Right atrium auricular region (tissue), 2 donors: ENCODE measurements around the gene TMEM131L. TPM values are rescaled to one million over a fixed set of nuclear protein-coding genes. Genes with fewer than 3 reads are reported as not detected.

Experiments
- DNase-seq: peaks from one replicate; pipeline ENCODE4 v3.0.0-alpha.2; 2019; ENCODE audit warnings: low spot score
- H3K27ac ChIP-seq, 2 donors: fragments of 200-600 bp; sonication (generic); 1 replicate in 1 of 2; 2 replicates in 1 of 2; pipeline ENCODE4 v1.5.1; 2016 to 2019
- H3K27me3 ChIP-seq, 2 donors: fragments of 200-600 bp; sonication (generic); one replicate each; pipeline versions ENCODE4 v1.5.1 to v1.6.0; 2017 to 2019
- H3K36me3 ChIP-seq: fragments of 200-600 bp; sonication (generic); one replicate; pipeline ENCODE4 v1.5.1; 2016
- H3K4me1 ChIP-seq, 2 donors: fragments of 200-600 bp; sonication (generic); one replicate each; pipeline versions ENCODE4 v1.5.1 to v1.6.0; 2017 to 2019
- H3K4me3 ChIP-seq, 2 donors: fragments of 200-600 bp; sonication (generic); 1 replicate in 1 of 2; 2 replicates in 1 of 2; pipeline ENCODE4 v1.5.1; 2017 to 2019; ENCODE audit warnings: mild to moderate bottlenecking in 1 of 2, moderate library complexity in 1 of 2
- H3K9me3 ChIP-seq, 2 donors: fragments of 200-600 bp; sonication (generic); one replicate each; pipeline ENCODE4 v1.5.1; 2019
- total RNA-seq, 2 donors: library from RNA; depleted of rRNA; stranded (reverse); fragments of >200 nt; gene quantifications; one replicate each; pipeline ENCODE4 v1.1.0, GENCODE V29; 2016
- TF ChIP-seq, protein P1 (sequence below), 2 donors: fragments of 200-600 bp; sonication (generic); IDR thresholded peaks; one replicate each; pipeline ENCODE4 v1.5.1; 2019; ENCODE audit warnings: antibody characterized with exemption in 2 of 2

The TMEM131L gene
- total RNA-seq, 2 donors from 2014 or later: 10.9 to 15.4 TPM

GRCh38 chr4:153521999-153522801 lies 56.0 kb downstream of the TMEM131L start:
- TF ChIP-seq, protein P1, sequence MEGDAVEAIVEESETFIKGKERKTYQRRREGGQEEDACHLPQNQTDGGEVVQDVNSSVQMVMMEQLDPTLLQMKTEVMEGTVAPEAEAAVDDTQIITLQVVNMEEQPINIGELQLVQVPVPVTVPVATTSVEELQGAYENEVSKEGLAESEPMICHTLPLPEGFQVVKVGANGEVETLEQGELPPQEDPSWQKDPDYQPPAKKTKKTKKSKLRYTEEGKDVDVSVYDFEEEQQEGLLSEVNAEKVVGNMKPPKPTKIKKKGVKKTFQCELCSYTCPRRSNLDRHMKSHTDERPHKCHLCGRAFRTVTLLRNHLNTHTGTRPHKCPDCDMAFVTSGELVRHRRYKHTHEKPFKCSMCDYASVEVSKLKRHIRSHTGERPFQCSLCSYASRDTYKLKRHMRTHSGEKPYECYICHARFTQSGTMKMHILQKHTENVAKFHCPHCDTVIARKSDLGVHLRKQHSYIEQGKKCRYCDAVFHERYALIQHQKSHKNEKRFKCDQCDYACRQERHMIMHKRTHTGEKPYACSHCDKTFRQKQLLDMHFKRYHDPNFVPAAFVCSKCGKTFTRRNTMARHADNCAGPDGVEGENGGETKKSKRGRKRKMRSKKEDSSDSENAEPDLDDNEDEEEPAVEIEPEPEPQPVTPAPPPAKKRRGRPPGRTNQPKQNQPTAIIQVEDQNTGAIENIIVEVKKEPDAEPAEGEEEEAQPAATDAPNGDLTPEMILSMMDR (IDR thresholded peaks at IDR 0.05): no peak
- H3K27me3 ChIP-seq: no peaks in the 10 kb centered on the region
- no peak overlapping the region for H3K4me3 ChIP-seq
- no peak overlapping the region for H3K27ac ChIP-seq
- H3K9me3 ChIP-seq: no peaks in the 10 kb centered on the region
- no peaks in the 10 kb centered on the region for H3K36me3 ChIP-seq
- no peak for DNase-seq
- H3K4me1 ChIP-seq: peaks cover 0 to 51% of the 10 kb centered on the region in 2 donors

DNA sequence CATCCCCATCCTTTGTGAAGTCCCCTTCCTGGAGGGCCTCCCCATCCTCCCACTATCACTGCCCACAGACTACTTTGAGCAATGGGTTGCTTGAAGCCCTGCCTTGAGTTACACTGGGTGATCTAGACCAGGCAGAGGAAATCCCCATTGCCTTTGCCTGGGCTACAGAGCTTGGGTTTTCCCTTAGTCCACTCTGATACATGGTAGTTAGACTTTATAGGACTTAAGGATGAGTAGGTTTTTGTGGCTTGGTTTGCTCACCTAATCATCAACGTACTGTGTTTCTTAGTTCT lies 56.6 kb downstream of the TMEM131L start:
- TF ChIP-seq, protein P1 (IDR thresholded peaks at IDR 0.05): no peak
- no peak for DNase-seq
- Histone ChIP-seq H3K27me3 (no peaks in the 10 kb centered on the region), H3K9me3 (no peaks in the 10 kb centered on the region), H3K27ac (no peak overlapping the region), H3K4me3 (no peak overlapping the region), H3K4me1 (peaks cover 0 to 46% of the 10 kb centered on the region in 2 donors), H3K36me3 (no peaks in the 10 kb centered on the region)

GRCh38 chr4:153523164-153523796 lies 57.1 kb downstream of the TMEM131L start:
- no peak for DNase-seq
- H3K27me3 ChIP-seq: no peaks in the 10 kb centered on the region
- no peaks in the 10 kb centered on the region for H3K36me3 ChIP-seq
- TF ChIP-seq, protein P1 (IDR thresholded peaks at IDR 0.05): no peak
- H3K27ac ChIP-seq: peak overlapping the region in 1 of 2 donors; percentile 13
- H3K4me1 ChIP-seq: peaks cover 0 to 41% of the 10 kb centered on the region in 2 donors
- H3K4me3 ChIP-seq: no peak overlapping the region
- no peaks in the 10 kb centered on the region for H3K9me3 ChIP-seq

- no peak overlapping the region for H3K4me3 ChIP-seq
- peaks cover 0 to 36% of the 10 kb centered on the region in 2 donors for H3K4me1 ChIP-seq
- H3K27ac ChIP-seq: no peak overlapping the region
- H3K9me3 ChIP-seq: no peaks in the 10 kb centered on the region
- no peaks in the 10 kb centered on the region for H3K36me3 ChIP-seq
- H3K27me3 ChIP-seq: no peaks in the 10 kb centered on the region
- TF ChIP-seq, protein P1 (IDR thresholded peaks at IDR 0.05): no peak
- no peak for DNase-seq
Measured at GRCh38 chr4:153523941-153524386, 57.8 kb downstream of the TMEM131L start.

- Histone ChIP-seq H3K27ac (no peak overlapping the region), H3K27me3 (no peaks in the 10 kb centered on the region), H3K9me3 (no peaks in the 10 kb centered on the region), H3K4me3 (no peak overlapping the region), H3K4me1 (peaks cover 0 to 29% of the 10 kb centered on the region in 2 donors), H3K36me3 (no peaks in the 10 kb centered on the region)
- TF ChIP-seq, protein P1 (IDR thresholded peaks at IDR 0.05): no peak
- DNase-seq: no peak
Measured at GRCh38 chr4:153524682-153525081, 58.5 kb downstream of the TMEM131L start.
